ENCODE results near the gene ERO1B. TPM values are rescaled to one million over a fixed set of nuclear protein-coding genes. Genes with fewer than 3 reads are reported as not detected.

Gene ERO1B
- total RNA-seq, 1 donor from 2014 or later, result 3.1 TPM

DNA sequence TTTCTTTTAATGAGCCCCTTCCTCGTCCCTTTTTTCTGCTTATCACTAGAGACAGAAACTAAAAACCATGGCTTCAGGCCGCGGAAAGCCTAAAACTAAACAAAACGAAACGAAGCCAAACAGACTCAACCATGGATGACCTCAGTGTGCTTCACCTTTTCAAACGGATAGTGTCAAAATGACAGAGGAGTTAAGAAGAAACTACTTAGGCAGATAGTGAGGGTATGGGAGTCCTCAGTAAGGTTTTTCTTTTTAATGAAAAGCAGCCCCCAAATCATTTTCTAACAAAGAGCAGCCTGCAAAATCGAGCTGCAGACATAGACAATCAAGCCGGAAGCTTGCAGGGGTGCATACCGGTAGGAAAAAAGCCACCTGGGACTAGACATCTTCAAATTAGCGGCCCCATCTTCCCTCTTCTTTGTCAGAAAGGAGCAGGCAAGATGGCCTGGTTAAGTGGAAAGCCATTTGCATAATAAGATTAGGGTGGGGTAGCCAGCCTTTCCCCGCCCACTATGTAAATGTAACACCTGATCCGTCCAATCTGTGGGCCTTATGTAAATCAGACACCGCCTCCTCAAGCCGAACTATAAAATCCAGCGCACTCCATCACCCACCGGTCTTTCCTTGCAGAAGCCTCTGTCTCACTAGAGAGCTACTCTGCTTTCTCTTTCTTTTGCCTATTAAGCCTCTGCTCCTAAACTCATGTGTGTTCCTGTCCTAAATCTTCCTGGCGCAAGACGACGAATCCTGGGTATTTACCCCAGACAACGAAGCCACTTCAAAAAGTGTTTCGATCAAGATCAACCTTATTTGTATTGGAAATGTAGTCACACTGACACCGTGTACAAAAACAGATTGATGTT lies 6.2 kb upstream of the ERO1B start:
- Mint-ChIP-seq H3K4me3 (ENCODE audit: unreplicated experiment) (no peak overlapping the region), H3K9me3 (ENCODE audit: low read depth) (no peaks in the 10 kb centered on the region), H3K27me3 (ENCODE audit: low read depth) (peaks cover 48% of the 10 kb centered on the region), H3K36me3 (ENCODE audit: low read depth) (no peaks in the 10 kb centered on the region), H3K4me1 (ENCODE audit: low read depth) (no peaks in the 10 kb centered on the region), H3K27ac (ENCODE audit: unreplicated experiment) (no peak overlapping the region)
- TF ChIP-seq, protein P1, sequence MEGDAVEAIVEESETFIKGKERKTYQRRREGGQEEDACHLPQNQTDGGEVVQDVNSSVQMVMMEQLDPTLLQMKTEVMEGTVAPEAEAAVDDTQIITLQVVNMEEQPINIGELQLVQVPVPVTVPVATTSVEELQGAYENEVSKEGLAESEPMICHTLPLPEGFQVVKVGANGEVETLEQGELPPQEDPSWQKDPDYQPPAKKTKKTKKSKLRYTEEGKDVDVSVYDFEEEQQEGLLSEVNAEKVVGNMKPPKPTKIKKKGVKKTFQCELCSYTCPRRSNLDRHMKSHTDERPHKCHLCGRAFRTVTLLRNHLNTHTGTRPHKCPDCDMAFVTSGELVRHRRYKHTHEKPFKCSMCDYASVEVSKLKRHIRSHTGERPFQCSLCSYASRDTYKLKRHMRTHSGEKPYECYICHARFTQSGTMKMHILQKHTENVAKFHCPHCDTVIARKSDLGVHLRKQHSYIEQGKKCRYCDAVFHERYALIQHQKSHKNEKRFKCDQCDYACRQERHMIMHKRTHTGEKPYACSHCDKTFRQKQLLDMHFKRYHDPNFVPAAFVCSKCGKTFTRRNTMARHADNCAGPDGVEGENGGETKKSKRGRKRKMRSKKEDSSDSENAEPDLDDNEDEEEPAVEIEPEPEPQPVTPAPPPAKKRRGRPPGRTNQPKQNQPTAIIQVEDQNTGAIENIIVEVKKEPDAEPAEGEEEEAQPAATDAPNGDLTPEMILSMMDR (IDR thresholded peaks at IDR 0.05), result no peak
- DNase-seq (ENCODE audit: low spot score), result no peak

DNA sequence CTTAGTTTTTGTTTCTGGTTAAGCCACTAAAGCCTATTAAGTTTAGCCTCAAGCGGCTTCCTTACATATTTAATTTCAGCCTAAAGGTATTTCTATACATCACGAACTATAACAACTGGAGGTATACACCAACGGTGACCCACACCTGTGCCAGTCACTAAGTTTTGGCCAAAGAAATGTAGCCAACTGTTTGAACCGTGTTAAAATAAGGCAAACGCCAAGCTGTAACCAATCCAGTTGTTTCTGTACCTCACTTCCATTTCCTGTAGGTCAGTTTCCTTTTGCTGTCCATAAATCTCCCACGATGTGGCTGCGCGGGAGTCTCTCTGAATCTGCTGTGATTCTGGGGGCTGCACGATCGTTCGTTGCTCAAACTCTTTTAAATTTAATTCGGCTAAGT lies 5.6 kb upstream of the ERO1B start:
- H3K27ac Mint-ChIP-seq (ENCODE audit: unreplicated experiment), result no peak overlapping the region
- no peak overlapping the region for H3K4me3 Mint-ChIP-seq (ENCODE audit: unreplicated experiment)
- H3K9me3 Mint-ChIP-seq (ENCODE audit: low read depth), result no peaks in the 10 kb centered on the region
- TF ChIP-seq, protein P1 (IDR thresholded peaks at IDR 0.05), result no peak
- no peak for DNase-seq (ENCODE audit: low spot score)
- no peaks in the 10 kb centered on the region for H3K36me3 Mint-ChIP-seq (ENCODE audit: low read depth)
- peaks cover 49% of the 10 kb centered on the region for H3K27me3 Mint-ChIP-seq (ENCODE audit: low read depth)
- peaks cover 2% of the 10 kb centered on the region for H3K4me1 Mint-ChIP-seq (ENCODE audit: low read depth)

DNA sequence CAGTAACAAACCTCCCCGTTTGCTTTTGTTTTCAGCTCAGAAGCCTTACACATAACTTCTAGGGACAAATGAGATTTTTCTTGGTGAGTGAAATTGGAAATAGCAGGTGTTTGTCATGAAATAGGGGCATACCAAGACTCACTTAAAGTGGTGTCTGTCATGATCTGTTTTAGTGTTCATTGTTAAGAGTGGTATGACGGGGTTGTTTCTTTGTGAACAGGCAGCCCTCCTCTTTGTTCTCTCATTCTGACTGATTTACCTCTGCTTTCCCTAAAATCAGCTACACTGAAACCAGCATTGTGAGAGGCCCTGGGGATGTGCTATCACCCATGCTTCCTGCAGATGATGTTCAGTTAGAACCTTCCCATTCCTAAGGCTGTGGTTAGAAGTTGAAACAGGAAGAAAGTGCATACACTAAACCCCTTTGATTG lies 2.5 kb upstream of the ERO1B start:
- TF ChIP-seq, protein P1 (IDR thresholded peaks at IDR 0.05), result no peak
- no peak for DNase-seq (ENCODE audit: low spot score)
- peaks cover 41% of the 10 kb centered on the region for H3K27me3 Mint-ChIP-seq (ENCODE audit: low read depth)
- no peak overlapping the region for H3K27ac Mint-ChIP-seq (ENCODE audit: unreplicated experiment)
- peaks cover 9% of the 10 kb centered on the region for H3K4me1 Mint-ChIP-seq (ENCODE audit: low read depth)
- no peaks in the 10 kb centered on the region for H3K36me3 Mint-ChIP-seq (ENCODE audit: low read depth)
- no peak overlapping the region for H3K4me3 Mint-ChIP-seq (ENCODE audit: unreplicated experiment)
- no peaks in the 10 kb centered on the region for H3K9me3 Mint-ChIP-seq (ENCODE audit: low read depth)

DNA sequence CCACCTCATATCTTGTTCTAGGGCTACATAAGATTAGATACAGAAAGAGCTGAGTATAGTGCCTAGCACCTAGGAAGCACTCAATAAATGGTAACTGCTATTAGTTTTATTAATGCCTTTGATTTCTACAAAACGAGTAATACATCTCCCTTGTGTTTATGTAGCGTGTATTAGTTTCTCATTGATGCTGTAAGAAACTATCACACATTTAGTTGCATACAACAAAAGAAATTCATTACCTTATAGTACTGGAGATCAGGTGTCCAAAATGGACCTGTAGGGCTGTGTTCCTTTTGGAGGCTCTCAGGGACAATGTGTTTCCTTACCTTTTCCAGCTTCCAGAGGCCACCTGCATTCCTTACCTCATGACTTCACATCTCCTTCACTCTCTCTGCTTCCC lies 961 bp upstream of the ERO1B start:
- Mint-ChIP-seq H3K36me3 (ENCODE audit: low read depth) (no peaks in the 10 kb centered on the region), H3K9me3 (ENCODE audit: low read depth) (no peaks in the 10 kb centered on the region), H3K4me3 (ENCODE audit: unreplicated experiment) (peak overlapping the region; percentile 85), H3K27ac (ENCODE audit: unreplicated experiment) (no peak overlapping the region), H3K27me3 (ENCODE audit: low read depth) (peaks cover 29% of the 10 kb centered on the region), H3K4me1 (ENCODE audit: low read depth) (peaks cover 9% of the 10 kb centered on the region)
- TF ChIP-seq, protein P1 (IDR thresholded peaks at IDR 0.05), result no peak
- DNase-seq (ENCODE audit: low spot score), result no peak

DNA sequence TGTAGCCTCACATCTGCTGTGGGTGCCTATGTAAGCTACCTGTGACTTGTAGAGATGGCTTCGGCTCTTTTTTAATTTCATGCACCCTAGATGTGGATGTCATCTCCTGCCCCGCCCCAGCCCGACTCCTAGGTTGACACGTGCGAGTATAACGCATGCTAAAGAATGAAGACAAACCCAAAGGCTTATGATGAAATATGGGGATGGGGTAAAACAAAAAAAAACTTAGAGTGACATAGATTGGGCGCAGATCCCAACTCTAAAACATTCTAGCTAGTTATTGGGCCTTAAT lies 613 bp upstream of the ERO1B start:
- no peak overlapping the region for H3K27ac Mint-ChIP-seq (ENCODE audit: unreplicated experiment)
- peaks cover 9% of the 10 kb centered on the region for H3K4me1 Mint-ChIP-seq (ENCODE audit: low read depth)
- H3K9me3 Mint-ChIP-seq (ENCODE audit: low read depth), result no peaks in the 10 kb centered on the region
- peaks cover 29% of the 10 kb centered on the region for H3K27me3 Mint-ChIP-seq (ENCODE audit: low read depth)
- DNase-seq (ENCODE audit: low spot score), result no peak
- peak overlapping the region; percentile 85 for H3K4me3 Mint-ChIP-seq (ENCODE audit: unreplicated experiment)
- no peaks in the 10 kb centered on the region for H3K36me3 Mint-ChIP-seq (ENCODE audit: low read depth)
- TF ChIP-seq, protein P1 (IDR thresholded peaks at IDR 0.05), result no peak
